HG03342 (cell line): ENCODE data around the gene FANCB.

Experiments
- ATAC-seq: cut with Tn5 transposase; IDR thresholded peaks from one replicate; pipeline ENCODE4 v1.9.1; 2021; ENCODE audit warnings: mild to moderate bottlenecking, moderate library complexity; ENCODE audit not compliant: unreplicated experiment

FANCB gene

GRCh38 chrX:14872851-14873675, at the start of gene FANCB, which contains the start of gene MOSPD2:
TSS of gene FANCB (minus strand) at chrX:14873069. CDS start at chrX:14865510, 7,559 bp downstream.
TSS of gene MOSPD2 (plus strand) at chrX:14873421. CDS start at chrX:14873529, 108 bp downstream.
- ATAC-seq: peak; percentile 93

DNA sequence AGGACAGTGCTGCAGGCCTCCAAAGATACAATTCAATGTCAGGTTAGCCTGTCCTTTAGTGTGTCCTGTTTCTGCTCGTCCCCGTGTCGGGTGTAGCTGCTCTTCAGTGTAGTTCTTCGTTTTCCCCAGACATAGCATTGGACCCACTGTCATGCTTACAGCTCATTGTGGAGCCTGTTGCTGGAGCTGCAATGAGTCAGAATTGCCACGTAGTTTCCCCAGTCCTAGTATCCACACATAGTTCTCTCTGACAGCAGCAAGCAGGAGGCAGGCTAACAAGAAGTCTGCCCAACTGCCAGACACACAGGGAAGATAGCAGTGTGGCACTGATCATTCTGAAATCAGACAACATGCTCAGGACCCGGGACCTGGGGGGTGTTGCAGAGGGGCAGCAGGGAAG, 49.6 kb upstream of the FANCB start:
- no peak for ATAC-seq

- no peak for ATAC-seq
Observed at GRCh38 chrX:14920196-14920595, 47.3 kb upstream of the FANCB start.

DNA sequence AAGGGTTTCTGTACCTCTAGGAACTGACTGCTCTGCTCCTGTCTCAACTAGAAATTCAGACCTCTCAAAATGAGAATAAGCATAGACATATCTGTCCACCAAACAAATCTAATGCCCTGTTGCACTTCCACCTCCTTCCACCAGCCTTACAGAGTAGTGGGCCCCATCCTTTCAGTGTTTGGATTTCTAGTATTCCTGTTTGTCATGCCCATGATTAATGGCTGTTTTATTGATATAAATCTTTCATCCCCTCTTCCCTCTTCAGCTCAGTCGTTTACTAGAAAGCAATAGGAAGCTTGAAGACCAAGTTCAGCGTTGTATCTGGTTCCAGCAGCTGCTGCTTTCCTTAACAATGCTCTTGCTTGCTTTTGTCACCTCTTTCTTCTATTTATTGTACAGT, 46.5 kb upstream of the FANCB start:
- no peak for ATAC-seq

- no peak for ATAC-seq
Observed at GRCh38 chrX:14916017-14916674, 43.3 kb upstream of the FANCB start.

DNA sequence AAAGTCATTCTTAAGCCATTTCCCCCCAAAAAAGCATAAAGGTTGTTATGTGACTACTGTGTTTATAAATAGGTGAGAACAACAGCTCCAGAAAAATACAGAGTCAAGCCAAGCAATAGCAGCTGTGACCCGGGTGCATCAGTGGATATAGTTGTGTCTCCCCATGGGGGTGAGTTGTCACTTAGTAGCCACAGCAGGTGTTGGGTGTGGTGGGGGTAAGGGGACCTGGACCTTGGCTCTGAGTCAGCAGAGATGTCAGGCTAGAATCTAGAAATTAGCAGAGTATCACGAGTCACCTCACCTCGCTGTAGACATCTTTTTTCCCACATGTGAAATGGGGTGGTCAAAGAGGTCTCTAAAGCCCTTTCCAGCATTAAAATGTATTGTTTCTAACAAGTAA, 42.7 kb upstream of the FANCB start:
- ATAC-seq: no peak

- ATAC-seq: no peak
Observed at GRCh38 chrX:14913241-14913640, 40.4 kb upstream of the FANCB start.

- no peak for ATAC-seq
Observed at GRCh38 chrX:14903891-14904290, 31.0 kb upstream of the FANCB start.

DNA sequence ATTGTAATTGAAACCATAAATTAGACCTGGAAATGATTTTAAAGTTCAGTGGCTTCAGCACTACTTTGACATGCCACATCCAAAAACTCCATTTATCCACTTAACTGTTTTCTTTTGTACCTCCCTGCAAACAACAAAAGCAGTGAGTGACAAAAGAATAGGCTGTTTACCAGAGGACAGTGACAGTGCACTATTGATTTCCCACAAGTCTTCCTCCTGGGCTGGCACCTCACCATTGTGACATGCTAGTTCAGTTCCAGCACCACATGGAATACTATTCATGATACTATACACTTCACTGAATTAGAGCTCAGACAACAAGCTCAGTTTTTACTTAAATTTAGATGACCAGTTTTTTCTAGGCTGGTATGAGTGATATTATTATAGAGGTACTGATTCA, 29.7 kb upstream of the FANCB start:
- ATAC-seq: no peak

GRCh38 chrX:14899607-14900006, 26.7 kb upstream of the FANCB start:
- ATAC-seq: peak; percentile 90

GRCh38 chrX:14897042-14897441, 24.2 kb upstream of the FANCB start:
- no peak for ATAC-seq

DNA sequence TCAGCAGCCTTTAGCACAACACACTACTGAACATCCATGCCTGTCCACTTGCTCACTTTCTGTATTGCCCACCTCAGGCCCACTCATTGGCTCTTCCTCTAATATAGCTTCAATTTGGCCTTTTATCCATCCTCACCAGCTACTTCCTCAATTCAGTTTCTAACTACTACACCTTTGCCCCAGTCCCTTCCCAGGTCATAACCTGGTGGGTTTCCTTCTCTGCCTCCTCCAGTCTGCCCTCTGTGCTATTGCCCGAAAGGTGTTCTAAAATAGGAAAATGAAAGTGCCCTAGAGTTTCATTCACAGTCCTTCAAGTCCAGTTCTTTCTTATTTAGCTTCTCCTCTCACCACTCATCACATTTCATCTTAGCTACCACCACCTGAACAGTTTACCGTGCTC, 23.4 kb upstream of the FANCB start:
- no peak for ATAC-seq

GRCh38 chrX:14886252-14886651, 13.4 kb upstream of the FANCB start:
- no peak for ATAC-seq

DNA sequence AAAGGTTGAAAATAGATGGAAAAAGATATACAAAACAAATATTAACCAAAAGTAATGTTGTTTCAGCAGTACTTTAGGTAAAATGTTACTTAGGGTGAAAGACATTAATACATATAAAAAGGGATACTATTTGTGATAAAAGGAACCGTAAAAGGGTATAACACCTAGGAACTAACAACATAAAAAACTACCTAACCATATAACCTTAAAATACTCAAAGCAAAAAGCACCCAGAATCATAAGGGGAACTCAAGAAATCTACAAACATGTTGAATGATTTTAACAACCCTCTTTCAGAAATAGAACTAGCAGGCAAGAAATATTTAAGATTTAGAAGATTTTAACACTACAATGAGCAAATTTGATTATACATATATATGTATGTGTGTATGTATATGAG, 11.8 kb upstream of the FANCB start:
- ATAC-seq: no peak

GRCh38 chrX:14883826-14884225, 11.0 kb upstream of the FANCB start:
- ATAC-seq: no peak

DNA sequence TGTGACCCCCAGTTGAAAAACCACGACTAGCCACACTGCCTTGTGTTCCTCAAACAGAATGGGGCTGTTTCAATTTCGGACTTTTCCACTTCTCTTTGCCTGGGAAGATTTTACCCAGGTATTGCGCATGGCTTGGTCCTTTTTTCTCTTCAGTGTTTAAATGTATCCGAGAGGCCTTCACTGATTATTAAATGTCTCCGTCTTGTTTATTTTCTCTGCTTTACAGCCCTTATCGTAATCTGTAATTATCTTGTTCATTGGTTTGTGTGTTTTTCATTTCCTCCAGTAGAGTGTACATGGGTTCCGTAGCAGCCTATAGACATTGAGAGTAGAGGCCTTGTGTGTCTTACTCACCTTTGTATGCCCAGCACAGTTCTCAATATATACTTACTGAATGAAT, 2.8 kb upstream of the FANCB start:
- ATAC-seq: no peak

- ATAC-seq: no peak
Observed at GRCh38 chrX:14873676-14874049, 794 bp upstream of the FANCB start.

GRCh38 chrX:14872355-14872754, 514 bp downstream of the FANCB start:
- ATAC-seq: no peak

DNA sequence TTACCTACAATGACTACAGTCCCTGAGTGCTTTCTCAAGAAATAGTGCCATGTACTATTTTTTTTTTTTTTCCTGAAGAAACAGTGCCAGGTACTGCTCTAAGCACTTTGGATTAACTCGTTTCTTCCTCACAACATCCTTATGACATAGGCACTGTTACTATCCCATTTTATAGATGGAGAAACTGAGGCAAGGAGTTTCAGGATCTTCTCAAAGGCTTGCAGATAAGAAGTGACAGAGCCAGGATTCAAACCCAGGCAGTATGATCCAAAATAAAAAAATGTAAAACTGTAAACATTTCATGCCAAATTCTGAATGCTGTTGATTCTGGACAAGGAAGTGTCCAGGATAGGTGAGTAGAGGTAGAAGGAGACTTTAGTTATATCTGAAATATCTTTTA, 1.1 kb downstream of the FANCB start:
- no peak for ATAC-seq

GRCh38 chrX:14865201-14865600, 7.7 kb downstream of the FANCB start:
- ATAC-seq: no peak

DNA sequence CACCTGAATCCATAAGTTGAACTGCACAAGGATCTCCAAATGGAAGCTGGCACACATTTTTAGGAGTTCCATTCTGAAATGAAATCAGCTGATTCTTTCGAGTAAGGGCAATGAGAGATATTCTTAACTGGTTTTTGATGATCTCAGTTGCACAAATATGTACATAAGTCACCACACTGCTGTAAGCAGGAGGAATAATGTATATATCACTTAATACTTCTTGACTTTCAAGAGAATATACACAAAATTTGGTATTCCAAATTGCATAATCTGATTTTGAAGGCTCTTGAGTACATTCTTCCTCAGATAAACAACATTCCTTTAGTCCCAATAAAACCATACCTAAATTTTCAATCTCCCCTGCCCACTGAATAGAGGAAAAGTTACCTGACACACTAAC, 8.2 kb downstream of the FANCB start:
- ATAC-seq: no peak

GRCh38 chrX:14851526-14851925, 21.3 kb downstream of the FANCB start:
- no peak for ATAC-seq
